ENCODE results near the gene ST6GAL1.

ST6GAL1 gene

DNA sequence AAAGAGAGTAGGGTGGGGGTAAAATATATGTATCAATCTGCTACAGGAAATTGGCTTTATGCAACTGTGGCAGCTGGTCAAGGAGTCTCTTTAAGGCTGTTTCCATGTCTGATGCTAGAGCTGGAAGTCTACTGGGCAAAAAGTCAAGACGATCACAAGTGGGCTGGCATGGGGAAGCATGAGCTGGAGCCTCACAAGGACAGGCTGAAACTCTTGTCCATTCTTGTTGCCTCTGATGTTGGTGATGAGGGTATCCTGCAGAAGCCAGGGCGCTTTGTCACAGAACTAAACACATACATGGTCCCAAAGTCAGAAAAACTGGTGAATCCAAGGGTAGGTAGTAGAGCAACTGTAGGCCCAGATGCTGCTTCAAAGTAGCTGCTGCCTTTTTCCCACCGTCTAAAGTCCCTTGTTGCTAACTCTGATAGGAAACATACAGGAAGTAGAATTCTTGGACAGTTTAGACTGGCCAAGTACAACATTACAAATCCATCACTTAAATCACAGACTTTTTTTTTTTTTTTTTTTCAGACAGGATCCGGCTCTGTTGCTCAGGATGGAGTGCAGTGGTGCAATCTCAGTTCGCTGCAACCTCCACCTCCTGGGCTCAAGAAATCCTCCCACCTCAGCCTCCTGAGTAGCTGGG, 154.8 kb downstream of the ST6GAL1 start:
- no peak for DNase-seq

DNA sequence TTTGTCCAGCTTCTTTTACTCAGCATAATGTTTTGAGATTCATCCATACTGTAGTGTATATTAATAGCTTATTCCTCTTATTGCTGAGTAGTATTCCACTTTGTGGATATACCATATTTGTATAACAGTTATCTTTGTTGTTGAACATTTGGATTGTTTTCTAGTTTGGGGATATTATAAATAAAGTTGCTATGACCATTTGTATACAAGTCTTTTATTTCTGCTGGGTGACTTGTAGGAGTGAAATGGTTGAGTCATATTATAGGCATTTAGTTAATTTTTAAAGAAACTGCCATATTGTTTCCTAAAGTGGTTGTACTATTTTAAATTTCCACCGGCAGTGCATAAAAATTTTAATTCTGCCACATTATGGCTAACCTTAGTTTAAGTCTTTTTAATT, 155.6 kb downstream of the ST6GAL1 start:
- DNase-seq: no peak

DNA sequence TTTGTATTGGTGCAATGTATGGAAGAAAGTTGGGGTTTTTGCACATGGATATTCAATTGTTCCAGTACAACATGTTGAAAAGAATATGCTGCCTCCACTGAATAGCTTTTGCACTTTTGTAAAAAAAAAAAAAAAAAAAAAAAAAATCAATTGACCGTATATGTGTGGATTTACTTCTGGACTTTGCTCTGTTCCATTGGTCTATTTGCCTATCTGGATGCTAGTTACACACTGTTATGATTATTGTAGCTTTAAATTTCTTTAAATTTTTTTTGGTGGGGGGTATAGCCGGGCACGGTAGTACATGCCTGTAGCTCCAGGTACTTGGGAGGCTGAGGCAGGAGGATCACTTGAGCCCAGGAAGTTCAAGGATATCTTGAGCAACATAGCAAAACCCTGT, 156.5 kb downstream of the ST6GAL1 start:
- DNase-seq: no peak

DNA sequence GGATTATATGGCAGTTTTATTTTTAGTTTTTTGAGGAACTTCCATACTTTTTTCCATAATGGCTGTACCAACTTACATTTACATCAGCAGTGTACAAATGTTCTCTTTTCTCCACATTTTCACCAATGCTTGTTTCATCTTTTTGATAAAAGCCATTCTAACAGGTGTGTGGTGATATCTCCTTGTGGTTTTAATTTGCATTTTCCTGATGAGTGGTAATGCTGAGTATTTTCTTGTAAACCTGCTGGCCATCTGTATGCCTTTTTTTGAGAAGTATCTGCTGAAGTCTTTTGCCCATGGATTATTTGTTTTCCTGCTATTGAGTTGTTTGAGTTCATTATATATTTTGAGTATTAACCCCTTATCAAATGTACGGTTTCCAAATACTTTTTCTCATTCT, 158.4 kb downstream of the ST6GAL1 start:
- no peak for DNase-seq

DNA sequence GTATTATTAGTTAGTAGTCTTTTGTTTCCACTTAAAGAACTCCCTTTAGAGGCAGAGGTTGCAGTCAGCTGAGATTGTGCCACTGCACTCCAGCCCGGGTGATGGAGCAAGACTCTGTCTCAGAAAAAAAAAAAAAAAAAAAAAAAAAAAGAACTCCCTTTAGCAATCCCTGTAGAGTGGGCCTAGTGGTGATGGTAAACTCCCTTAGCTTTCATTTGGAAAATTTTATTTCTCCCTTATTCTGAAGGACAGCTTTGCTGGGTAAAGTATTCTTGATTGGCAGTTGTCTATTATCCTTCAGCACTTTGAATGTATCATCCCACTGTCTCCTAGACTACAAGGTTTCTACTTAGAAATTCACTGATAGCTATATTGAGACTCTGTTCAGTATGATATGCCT, 163.0 kb downstream of the ST6GAL1 start:
- DNase-seq: no peak

DNA sequence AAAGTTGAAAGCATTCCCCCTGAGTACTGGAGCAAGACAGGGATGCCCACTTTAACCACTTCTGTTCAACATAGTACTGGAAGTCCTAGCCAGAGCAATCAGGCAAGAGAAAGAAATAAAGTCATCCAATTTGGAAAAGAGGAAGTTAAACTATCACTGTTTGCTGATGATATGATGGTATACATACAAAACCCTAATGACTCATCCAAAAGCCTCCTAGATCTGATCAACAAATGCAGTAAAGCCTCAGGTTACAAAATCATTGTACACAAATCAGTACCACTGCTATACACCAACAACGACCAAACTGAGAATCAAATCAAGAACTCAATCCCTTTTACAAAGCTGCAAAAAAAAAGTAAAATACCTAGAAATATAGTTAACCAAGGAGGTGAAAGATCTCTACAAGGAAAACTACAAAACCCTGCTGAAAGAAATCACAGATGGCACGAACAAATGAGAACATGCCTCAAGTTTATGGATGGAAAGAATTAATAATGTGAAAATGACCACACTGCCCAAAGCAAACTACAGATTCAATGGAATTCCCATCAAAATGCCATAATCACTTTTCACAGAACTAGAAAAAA, 168.7 kb downstream of the ST6GAL1 start:
- no peak for DNase-seq

DNA sequence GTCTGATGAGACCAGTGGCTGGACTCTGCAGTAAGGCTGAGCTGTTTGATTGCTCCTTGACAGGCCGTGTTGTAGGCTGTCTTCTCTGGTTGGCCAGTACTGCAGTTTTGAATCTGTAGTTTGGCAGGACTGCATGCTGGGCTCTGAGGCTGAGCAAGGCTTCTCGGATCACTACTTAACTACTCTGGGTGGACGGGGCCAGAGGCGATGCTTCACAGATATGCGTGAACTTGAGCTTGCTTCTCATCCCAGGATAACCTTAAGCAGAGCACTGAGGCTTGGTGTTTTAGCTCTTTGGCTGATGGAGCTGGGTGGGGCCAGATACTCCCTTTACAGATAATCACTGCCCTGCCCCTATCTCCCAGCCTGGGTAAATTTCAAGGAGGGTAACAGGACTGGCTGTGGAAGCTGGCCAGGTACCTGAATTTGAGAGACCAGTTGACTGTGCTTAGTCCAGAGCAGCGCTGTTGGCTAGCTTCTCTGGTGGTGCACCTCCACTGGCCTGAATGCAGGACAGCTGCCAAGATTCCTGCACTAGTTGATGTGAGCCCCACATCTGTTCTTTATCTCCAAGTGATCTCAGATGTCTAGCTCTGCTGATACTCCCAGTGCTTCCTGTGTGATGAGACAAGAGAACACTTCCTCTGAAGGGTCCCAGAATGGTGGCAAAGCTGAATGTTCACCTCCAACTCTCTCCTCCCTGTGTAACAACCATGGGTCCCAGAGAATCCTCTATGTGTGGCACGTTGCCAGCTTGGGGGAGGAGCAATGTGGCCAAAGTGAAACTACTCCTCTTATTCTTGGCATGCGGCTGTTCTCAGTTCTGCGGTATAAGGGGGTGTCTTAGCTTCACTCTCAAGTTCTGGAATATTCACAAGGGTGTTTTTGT, 171.1 kb downstream of the ST6GAL1 start:
- DNase-seq: no peak

DNA sequence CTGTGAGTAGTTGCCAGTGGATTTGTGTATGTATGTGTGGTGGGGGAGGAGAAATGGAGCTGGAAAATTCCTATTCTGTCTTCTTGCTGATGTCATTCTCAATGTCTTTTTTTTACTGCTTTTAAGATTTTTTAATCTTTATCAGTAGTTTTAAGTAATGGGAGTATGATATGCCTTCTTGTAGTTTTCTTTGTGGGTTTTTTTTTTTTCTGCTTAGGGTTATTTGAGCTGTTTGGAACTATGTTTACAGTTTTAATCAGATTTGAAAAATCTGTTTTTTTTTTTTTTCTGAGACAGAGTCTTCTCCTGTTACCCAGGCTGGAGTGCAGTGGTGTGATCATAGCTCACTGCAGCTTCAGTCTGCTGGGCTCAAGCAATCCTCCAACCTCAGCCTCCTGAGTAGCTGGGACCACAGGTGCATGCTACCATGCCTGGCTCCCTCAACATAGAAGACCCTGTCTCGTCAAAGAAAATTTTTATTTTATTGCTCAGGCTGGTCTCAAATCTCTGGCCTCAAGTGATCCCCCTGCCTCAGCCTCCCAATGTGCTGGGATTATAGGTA, 171.8 kb downstream of the ST6GAL1 start:
- DNase-seq: no peak

DNA sequence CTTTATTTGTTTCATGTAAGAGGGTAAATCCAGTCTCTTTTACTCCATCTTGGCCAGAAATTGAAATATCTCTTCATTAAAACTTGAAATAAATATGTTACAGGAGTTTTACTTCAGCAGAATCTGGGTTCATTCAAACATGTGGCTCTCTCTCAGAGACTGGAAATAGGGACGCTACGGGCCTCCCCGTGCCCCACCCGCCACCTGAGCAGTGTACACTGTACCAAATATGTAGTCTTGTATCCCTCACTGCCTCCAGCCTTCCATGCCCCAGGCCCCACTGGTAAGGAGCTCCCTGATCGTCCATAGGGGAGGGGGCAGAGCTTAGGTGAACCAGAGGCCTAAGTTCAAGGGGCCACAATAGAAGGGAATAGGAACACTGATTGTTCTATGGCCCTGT, 172.9 kb downstream of the ST6GAL1 start:
- DNase-seq: no peak

DNA sequence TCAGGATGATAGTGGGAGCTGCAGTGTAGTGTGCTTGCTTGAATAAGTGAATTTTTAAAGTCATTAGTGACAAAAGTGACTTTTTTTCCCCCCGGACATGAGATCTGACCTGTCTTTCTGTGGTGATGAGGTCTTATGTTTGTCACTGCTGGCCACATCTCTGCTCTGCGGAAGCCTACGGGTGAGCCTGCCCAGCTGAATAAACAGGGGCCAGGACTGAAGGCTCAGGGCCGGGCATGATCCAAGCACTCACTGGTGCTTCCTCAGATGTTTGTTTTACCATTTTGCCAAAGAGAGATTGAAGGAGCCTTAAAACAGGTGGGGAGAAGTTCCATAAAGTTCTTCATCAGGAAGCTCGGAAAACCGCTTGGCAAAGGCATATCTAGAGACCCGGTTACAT, 174.0 kb downstream of the ST6GAL1 start:
- DNase-seq: no peak

DNA sequence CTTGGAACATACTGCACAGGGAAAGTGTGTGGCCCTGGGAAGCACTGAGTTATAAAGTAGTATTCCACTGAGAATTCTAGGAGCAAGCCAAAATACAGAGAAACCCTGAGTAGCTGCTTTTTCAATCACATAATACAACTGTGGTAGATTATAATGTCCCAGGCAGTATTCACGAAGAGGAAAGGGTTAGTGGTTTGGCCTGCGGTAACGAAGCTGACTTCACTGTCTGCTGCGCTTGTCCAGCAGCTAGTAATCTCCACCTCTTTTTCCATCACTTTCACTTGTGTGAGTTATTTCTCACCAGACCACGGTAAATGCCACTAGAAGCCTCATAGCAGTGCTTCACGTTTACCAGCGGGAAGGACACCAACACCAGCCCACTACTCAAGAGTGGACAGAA, 174.6 kb downstream of the ST6GAL1 start:
- no peak for DNase-seq

DNA sequence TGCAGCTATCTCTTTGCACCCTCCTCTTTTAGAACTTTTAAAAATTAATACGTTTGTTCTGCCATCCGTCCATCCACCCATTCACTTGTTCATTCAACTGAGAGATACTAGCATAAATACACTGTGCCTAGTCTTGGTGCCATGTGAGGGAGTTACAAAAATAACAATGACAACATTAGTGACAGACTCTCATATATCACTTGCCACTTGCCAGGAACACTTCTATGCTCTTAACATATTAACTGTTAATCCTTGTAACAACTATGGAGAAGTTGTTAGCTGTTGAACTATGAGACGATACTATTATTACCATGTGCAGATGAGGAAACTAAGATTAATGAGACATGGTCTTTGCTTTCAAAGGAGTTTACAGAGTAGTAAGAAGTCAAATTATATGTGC, 175.4 kb downstream of the ST6GAL1 start:
- no peak for DNase-seq

DNA sequence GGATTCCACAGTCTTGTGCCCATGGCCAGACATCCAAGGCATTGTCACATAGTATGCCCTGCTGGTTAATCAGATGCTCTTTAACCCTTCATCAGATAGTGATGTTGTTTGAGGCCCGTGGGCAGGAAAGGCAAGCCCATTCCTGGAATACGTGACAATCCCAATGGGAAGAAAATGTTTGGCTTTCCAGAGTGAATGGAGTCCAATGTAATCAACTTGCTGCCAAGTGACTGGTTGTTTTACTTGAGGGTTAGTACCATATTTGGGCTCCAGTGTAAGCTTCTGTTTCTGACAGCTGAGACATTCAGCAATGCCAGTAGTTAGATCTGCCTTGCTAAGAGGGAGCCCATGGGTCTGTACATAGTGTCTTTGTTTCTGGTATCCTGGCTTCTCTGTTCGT, 177.7 kb downstream of the ST6GAL1 start:
- DNase-seq: no peak

DNA sequence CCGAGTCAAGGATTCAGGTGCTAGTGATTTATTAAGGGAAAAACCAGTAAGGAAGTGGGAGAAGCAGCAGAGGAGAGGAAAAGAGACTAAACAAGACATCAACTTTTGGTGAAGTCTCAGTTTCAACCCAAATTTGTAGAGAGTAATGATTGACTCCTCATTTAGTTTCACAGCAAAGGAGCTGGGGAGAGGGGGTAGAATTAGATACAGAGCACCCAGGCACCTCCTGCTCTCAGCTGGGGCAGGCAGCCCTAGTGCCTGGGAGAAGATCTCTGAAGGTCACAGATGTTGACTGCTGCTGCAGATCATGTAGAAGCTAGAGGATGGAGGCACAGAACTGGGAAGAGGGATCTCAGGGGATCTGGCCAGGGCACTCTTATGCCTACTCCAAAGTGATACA, 179.8 kb downstream of the ST6GAL1 start:
- no peak for DNase-seq

DNA sequence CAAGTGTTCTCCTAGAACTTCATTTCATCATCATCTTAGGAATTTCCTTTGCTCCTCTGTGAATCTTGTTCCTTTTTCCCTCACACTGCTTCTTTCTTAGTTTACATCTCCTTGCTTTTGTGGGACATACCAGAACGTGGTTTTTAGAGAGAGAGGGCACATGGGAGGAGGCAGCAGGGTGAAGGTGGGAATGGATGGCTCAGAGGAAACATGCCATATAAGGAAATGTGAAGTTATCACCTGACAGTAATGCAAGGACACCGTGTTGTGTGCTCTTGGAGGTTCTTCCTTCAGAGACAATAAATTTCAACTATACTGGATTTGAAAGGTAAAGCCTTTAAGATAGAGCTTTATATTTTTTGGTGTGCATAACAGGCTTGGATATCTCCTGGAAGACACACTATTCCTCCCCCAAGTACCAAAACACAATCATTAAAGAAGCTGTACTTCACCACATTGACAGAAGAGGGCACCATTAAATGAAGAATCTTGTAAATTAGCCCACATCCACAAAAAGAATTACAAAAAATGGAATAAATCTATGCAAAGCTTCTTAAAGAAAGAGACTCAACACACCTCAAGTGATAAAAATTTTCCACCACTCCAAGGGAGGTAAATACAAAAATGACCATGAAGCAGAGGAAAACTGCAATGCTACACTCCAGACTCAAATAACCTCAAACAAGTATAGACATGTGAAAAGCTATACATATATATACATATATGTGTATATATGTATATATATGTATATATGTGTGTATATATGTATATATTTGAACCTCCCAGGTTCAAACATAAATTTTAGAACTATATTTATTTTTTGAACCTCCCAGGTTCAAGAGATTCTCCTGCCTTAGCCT, 182.8 kb downstream of the ST6GAL1 start:
- DNase-seq: no peak

DNA sequence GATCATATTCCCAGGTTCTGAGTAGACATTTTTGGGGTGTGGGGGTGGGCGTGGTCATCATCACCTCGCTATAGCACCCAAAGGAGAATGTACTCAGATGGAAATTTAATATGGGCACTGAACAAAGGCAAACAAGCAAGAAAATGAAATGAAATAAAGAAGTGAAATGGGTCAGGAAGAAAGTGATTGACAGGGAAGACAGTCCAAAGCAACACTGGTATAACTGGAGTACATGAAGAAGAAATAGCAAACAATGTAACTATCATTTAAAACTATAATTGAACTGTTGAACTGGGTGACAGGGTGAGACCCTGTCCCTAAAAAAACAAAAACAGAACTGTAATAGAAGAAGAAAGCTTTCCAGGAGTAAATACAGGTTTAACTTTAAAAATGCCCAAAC, 184.2 kb downstream of the ST6GAL1 start:
- no peak for DNase-seq

DNA sequence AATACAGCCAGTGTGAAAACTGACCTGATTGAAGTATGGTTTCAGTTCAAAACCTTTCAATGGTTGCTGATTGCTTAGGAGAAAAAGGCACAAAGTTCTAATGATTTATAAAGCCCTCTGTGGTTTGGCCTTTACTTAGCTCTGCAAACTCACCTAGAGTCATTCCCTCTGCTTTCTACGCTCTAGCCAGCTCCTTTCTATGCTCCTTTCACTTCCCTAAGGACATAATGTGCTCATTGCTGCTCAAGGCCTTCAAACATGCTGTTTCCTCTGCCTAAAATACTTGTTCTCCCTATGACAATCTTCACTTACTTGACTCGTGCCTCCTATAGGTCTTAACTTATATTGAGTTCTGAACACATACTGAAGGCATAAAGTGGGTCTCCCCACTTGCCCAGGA, 190.0 kb downstream of the ST6GAL1 start:
- no peak for DNase-seq

DNA sequence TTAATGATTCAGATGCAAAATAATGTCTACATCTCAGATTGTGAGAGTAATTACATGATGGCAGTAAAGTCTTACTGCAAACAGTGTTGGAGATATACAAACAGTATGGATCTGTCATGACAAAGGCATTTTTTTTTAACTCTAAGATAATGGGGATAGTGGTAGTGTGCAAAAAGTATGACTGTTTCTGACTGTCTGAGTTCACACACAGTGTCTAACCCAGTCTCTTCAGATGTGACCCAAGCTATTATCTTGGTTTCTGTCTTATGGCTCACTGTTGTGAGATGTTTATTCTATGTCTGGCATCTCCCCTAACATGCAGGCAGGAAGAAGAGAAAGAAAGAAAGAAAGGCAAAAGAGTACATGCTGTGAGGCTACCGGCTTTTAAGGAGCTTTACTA, 191.9 kb downstream of the ST6GAL1 start:
- no peak for DNase-seq

DNA sequence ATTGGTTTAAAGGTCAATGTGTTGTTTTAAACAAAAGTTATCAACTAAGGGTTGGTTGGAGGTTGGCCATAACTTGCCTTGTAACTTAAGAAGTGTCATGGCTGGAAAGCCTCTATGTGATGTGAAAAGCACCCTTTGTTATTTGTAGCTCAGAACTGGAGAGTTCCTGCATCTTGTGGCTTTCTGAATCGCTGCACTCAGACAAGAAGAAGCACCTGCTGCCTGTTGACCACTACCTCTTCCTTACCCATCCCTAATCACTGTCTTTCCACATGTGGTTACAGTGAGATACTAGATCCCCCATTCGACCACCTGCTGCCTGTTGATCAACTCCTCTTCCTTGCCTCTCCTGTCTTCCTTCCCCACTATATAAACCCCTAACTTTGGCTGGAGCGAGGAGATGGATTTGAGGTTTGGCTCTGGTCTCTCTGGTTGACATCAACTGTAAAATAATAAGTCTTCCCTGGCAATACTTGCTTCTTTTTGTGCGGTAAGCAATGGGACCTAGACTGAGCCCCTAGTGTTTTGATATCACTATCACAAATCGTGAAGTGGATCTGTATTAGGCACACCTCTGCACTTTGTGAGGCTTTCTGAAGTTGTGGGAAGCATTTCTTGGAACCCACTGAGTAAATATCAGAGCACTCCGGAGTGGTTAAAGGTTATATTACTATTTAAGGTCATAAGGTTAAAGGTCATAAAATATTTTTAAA, 195.1 kb downstream of the ST6GAL1 start:
- DNase-seq: no peak
